Stimulated activated CD4-positive, alpha-beta T cell treated with anti-CD3 and anti-CD28 coated beads, Interleukin-15, amount 100 ng/mL, for 24 hours (primary cell): ENCODE data around the gene DCTN3.

Experiments used
- DNase-seq: peaks from one replicate; pipeline ENCODE4 v3.0.0-alpha.2; 2020

Gene DCTN3

GRCh38 chr9:34615132-34615531, 5.2 kb downstream of the DCTN3 start:
- no peak for DNase-seq

GRCh38 chr9:34612788-34613390, 7.4 kb downstream of the DCTN3 start:
- DNase-seq = peak; percentile 82

- peak; percentile 91 for DNase-seq
Measured at GRCh38 chr9:34611811-34612787, 8.2 kb downstream of the DCTN3 start, which contains the start of gene RPP25L. RPP25L (minus strand) TSS chr9:34612097; CDS start chr9:34611296, 801 bp downstream.

- no peak for DNase-seq
Measured at GRCh38 chr9:34611251-34611810, 9.0 kb downstream of the DCTN3 start.

- no peak for DNase-seq
Measured at GRCh38 chr9:34610434-34611206, 9.7 kb downstream of the DCTN3 start.

GRCh38 chr9:34607331-34607730, 13.0 kb downstream of the DCTN3 start:
- no peak for DNase-seq

- no peak for DNase-seq
Measured at GRCh38 chr9:34606905-34607304, 13.4 kb downstream of the DCTN3 start.

GRCh38 chr9:34606190-34606589, 14.1 kb downstream of the DCTN3 start:
- no peak for DNase-seq

GRCh38 chr9:34603610-34604231, 16.6 kb downstream of the DCTN3 start:
- DNase-seq = peak; percentile 85

- no peak for DNase-seq
Measured at GRCh38 chr9:34601937-34602573, 18.2 kb downstream of the DCTN3 start.

GRCh38 chr9:34600908-34601307, 19.4 kb downstream of the DCTN3 start:
- DNase-seq = no peak

GRCh38 chr9:34599546-34599945, 20.7 kb downstream of the DCTN3 start:
- DNase-seq = no peak

- DNase-seq = no peak
Measured at GRCh38 chr9:34594177-34594576, 26.1 kb downstream of the DCTN3 start.

GRCh38 chr9:34592895-34593601, 27.2 kb downstream of the DCTN3 start:
- no peak for DNase-seq

GRCh38 chr9:34591917-34592866, 28.1 kb downstream of the DCTN3 start:
- DNase-seq = no peak

GRCh38 chr9:34591248-34591916, 28.9 kb downstream of the DCTN3 start:
- DNase-seq = peak; percentile 87

GRCh38 chr9:34590381-34591247, 29.7 kb downstream of the DCTN3 start:
- peak; percentile 30 for DNase-seq

GRCh38 chr9:34589636-34590380, 30.5 kb downstream of the DCTN3 start, which contains the start of gene CNTFR:
CNTFR (minus strand) TSS chr9:34589724; CDS start chr9:34568981, 20,743 bp downstream.
- peak; percentile 37 for DNase-seq
